Activated T-cell treated with anti-CD3 and anti-CD28 coated beads, Interleukin-2, amount 50 U/mL, for 72 hours (primary cell): ENCODE data around the gene OTOGL. TPM values are rescaled to one million over a fixed set of nuclear protein-coding genes. Genes with fewer than 3 reads are reported as not detected.
"Not testable (repeated sequence)": the region's sequence is repeated elsewhere in the genome, so short reads cannot be mapped to it uniquely, and the experiment has no call there.

Experiments used
- ATAC-seq, 2 donors: fragments of 150-1000 bp; cut with Tn5 transposase; replicated peaks in 1 of 2; 2 replicates each; pipeline ENCODE4 v1.10.0; 2021; ENCODE audit warnings: moderate library complexity in 2 of 2, mild to moderate bottlenecking in 1 of 2
- DNase-seq, 2 donors: peaks; one replicate each; pipeline ENCODE4 v3.0.0; 2021 to 2022; ENCODE audit warnings: mixed read lengths in 1 of 2
- H3K27ac Mint-ChIP-seq: one replicate; pipeline ENCODE4 v1.8.0; 2022; ENCODE audit warnings: mild to moderate bottlenecking, moderate library complexity, mixed read lengths
- H3K27me3 Mint-ChIP-seq: one replicate; pipeline ENCODE4 v1.8.0; 2022; ENCODE audit warnings: low read depth, mixed read lengths
- H3K36me3 Mint-ChIP-seq, 2 donors: one replicate each; pipeline ENCODE4 v1.8.0; 2022; ENCODE audit warnings: mixed read lengths in 2 of 2, mild to moderate bottlenecking in 1 of 2; ENCODE audit not compliant: insufficient read depth in 2 of 2
- H3K4me1 Mint-ChIP-seq: one replicate; pipeline ENCODE4 v1.8.0; 2022; ENCODE audit warnings: low read depth, mixed read lengths
- H3K4me3 Mint-ChIP-seq, 2 donors: one replicate each; pipeline ENCODE4 v1.8.0; 2022; ENCODE audit warnings: mild to moderate bottlenecking in 2 of 2, mixed read lengths in 2 of 2, moderate library complexity in 2 of 2
- H3K9me3 Mint-ChIP-seq, 2 donors: one replicate each; pipeline ENCODE4 v1.8.0; 2022; ENCODE audit warnings: mixed read lengths in 2 of 2
- total RNA-seq, 2 donors: library from RNA; stranded (reverse); gene quantifications; one replicate each; pipeline ENCODE4 v1.2.3, GENCODE V29; 2022

The OTOGL gene, protein sequence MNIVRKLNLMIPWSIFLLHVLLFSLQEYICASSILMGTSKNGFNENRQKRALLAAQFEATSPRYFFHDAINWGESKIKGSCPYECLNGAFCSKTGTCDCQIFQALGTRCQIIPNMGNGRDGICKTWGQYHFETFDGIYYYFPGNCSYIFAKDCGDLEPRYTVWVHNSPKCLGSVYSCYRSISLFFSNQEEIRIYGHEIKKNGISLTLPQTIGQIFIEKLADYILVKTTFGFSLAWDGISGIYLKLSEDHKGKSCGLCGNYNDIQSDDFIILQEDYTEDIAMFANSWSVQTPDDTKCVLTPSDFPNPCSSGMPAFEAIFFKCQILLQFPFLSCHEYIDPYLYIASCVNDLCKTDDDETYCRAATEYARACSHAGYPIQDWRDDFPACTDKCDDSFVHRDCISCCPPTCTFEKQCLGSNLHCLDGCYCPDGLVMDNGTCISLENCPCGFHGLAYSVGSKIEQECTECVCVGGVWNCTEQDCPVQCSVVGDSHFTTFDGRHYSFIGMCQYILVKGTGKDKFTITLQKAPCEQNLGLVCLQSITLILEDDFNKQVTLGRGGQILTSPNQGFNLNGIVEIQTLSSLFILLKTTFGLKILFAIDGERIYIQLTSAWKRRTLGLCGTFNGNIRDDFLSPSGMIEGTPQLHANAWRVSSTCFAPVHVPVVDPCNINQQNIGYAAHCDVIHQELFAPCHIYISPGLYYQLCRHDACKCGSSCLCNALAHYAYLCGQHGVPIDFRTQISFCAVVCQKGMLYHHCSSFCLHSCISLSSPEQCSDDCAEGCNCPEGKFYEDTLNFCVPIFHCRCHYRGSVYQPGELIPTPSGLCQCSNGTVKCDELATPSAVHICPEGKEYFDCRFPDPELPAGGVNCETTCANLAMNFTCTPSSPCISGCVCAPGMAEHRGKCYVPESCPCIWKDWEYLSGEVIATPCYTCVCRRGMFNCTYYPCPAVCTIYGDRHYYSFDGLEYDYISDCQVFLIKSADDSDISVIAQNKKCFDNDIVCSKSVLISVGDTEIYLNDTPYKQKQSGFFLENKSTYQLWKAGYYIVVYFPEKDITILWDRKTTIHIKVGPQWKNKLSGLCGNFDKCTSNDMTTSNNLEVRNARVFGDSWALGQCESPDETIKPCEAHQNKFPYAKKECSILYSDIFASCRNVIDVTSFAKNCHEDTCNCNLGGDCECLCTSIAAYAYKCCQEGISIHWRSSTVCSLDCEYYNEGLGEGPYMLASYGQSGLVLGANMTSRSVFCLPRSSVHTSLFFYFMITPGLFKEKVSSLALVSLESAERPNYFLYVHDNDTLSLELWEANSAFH (N-terminal part only)
- total RNA-seq, result not detected

DNA sequence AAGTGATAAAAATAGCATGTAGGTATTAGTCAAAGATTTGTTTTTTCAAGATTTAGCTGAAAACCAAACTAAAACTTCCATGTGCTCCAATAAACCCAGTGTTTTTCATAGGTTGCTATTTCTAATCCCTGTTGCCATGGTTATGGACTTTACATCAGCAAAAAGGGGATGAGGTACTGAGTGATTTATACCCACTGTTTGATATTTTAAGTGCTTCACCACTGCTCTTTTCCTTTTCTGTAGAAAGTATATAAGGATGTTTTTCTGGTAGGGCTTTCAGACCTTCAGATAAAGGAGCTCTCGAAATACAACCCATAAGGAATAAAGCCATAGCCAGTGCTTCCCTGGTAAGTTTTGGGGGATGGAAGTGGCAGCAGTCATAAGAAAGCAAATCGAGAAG is at the start of gene OTOGL:
OTOGL (plus strand) TSS at position 279 of the 400 bp plus-strand sequence. CDS start 109,895 bp downstream, outside the sequence.
- DNase-seq (no peak), ATAC-seq (no peak)
- H3K9me3 Mint-ChIP-seq, result peaks cover 0 to 2% of the 10 kb centered on the region in 2 donors
- no peak within 1 kb of the TSS for H3K4me3 Mint-ChIP-seq
- H3K4me1 Mint-ChIP-seq, result no peaks in the 10 kb centered on the region
- no peaks in the 10 kb centered on the region for H3K36me3 Mint-ChIP-seq
- H3K27ac Mint-ChIP-seq, result no peak within 1 kb of the TSS
- no peaks in the 10 kb centered on the region for H3K27me3 Mint-ChIP-seq

DNA sequence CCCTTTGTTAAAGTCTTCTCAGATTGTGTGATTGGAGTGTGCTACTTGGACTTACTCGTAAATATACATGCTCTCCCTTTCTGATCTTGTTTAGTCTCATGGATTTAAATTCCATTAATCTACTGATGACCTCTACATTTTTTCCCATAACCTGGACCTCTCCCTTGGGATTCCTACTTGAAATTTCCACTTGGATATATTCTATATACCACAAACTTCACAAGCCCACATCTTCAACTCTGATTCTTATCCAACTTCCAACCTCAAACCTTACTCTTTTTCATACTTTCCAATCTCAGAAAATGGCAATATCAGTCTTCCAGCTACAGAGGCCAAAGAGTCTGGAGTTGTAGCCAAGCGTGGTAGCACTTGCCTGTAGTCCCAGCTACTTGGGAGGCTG is 49.1 kb upstream of the OTOGL start:
- Mint-ChIP-seq H3K27me3 (peaks cover 6% of the 10 kb centered on the region), H3K36me3 (no peaks in the 10 kb centered on the region), H3K4me3 (no peak overlapping the region), H3K4me1 (no peaks in the 10 kb centered on the region), H3K27ac (no peak overlapping the region), H3K9me3 (no peaks in the 10 kb centered on the region)
- no peak for DNase-seq
- no peak for ATAC-seq

DNA sequence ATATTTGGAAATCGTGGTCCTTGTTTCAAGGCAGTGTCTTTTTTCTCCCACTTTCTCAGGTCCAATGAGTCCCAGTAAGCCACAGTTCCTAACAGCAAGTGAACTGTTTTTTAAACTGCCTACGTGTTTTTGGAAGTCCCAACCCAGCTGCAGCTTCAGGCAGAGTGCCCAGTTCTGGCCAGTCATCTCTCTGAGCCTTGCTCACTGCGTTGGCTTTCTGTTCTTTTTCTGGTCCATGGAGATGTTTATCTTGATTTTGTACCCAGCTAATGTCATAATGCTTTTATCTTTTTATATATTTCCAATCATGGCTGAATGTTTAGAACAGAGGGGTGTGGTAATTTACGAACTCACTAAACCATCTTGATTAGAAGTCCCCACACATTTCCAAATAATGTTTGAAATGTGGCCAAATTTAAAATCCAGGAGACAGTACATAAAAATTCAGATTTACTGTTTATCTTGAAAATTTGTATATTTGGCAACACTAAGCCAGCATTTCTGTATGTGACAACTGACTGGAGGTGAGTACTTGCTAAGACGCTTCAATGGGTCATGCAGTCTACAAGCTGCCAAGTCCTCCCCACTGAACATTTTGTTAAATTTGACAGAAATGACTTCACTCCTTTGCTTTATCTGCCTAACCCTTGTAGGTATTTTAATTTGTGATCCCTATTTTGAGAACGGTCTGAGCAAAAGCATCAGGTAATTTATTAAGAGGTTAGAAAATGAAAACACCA is 46.1 kb upstream of the OTOGL start:
- Mint-ChIP-seq H3K9me3 (no peaks in the 10 kb centered on the region), H3K27ac (no peak overlapping the region), H3K36me3 (no peaks in the 10 kb centered on the region), H3K4me1 (no peaks in the 10 kb centered on the region), H3K27me3 (peaks cover 5% of the 10 kb centered on the region), H3K4me3 (no peak overlapping the region)
- no peak for ATAC-seq
- no peak for DNase-seq

DNA sequence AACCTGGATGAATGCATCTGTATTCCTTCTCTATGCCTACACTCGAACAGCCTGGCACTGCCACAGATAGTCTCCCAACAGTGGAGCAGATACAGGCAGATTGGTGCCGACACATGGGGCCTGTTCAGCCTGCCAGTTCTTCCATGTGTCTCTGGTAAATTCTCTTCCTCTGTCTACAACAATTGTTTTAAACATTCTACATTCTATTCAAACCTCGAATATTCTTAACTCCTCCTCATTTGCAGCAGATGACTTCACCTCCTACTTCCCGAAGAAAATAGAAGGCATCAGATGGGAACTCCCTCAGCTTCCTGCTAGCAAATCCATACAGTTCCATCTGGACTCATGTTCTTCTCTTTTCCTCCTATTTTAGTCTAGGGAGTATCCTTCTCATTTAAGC is 43.1 kb upstream of the OTOGL start:
- Mint-ChIP-seq H3K36me3 (no peaks in the 10 kb centered on the region), H3K4me1 (no peaks in the 10 kb centered on the region), H3K27me3 (no peaks in the 10 kb centered on the region), H3K27ac (no peak overlapping the region), H3K4me3 (no peak overlapping the region), H3K9me3 (no peaks in the 10 kb centered on the region)
- no peak for DNase-seq
- no peak for ATAC-seq

DNA sequence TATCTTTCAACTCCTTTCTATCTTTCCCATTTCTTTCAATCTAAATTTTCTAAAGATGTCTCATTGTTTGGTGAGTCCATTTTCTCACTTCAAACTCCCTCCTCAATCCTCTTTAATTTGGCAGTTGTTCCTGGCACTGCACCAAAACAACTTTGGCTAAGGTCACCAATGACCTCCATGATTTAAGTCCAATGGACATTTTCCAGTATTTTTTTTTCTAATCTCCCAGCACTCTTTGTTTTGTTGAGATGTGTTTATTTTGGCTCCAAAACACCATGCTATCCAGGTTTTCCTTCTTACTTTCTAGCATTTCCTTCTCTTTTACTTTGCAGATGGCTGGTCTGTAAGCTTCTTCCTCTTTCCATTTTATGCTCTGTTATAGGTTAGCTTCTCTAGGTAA is 42.5 kb upstream of the OTOGL start:
- Mint-ChIP-seq H3K9me3 (no peaks in the 10 kb centered on the region), H3K27me3 (no peaks in the 10 kb centered on the region), H3K27ac (no peak overlapping the region), H3K4me3 (no peak overlapping the region), H3K36me3 (no peaks in the 10 kb centered on the region), H3K4me1 (no peaks in the 10 kb centered on the region)
- DNase-seq, result no peak
- no peak for ATAC-seq

DNA sequence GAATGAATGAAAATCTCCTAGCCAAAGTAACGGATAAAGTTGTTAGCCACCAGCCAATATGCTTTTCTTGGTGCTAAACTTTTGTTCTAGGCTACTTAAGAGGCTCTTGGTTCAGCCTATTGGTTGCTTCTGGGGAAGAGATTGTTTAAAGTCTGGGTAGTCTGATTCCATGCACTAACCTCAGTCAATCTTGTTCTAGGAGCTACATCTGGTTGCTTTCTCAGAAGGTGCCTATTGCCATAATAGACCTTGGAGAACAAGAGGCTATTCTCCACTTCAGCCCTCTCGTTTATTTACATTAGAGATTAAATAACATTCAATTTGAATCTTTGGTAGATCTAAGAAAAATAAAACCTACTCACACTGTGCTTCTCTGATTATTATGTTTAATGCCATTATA is 40.8 kb upstream of the OTOGL start:
- no peaks in the 10 kb centered on the region for H3K9me3 Mint-ChIP-seq
- DNase-seq (no peak), ATAC-seq (no peak)
- H3K36me3 Mint-ChIP-seq, result no peaks in the 10 kb centered on the region
- H3K27ac Mint-ChIP-seq, result no peak overlapping the region
- no peaks in the 10 kb centered on the region for H3K4me1 Mint-ChIP-seq
- no peaks in the 10 kb centered on the region for H3K27me3 Mint-ChIP-seq
- H3K4me3 Mint-ChIP-seq, result no peak overlapping the region

DNA sequence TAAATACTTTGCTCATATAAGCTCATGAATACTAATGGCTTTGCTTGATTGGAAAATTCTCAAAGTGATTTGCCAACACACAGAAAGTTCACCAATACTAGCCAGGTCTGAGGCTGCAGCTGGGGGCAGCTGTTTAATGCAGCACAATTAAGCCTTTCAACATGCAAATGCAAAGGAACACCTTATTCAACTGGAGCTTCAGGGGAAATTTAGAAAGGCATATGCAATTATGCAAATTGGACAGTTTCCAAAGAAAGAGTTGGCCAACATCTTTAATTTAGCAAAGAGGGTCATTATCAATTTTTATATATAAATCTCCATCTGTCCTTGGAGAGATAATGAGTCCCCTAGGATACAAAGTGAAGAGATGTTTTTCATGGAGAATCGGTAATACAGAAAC is 40.2 kb upstream of the OTOGL start:
- DNase-seq (no peak), ATAC-seq (no peak)
- H3K4me1 Mint-ChIP-seq, result no peaks in the 10 kb centered on the region
- no peaks in the 10 kb centered on the region for H3K27me3 Mint-ChIP-seq
- H3K27ac Mint-ChIP-seq, result no peak overlapping the region
- no peak overlapping the region for H3K4me3 Mint-ChIP-seq
- H3K36me3 Mint-ChIP-seq, result no peaks in the 10 kb centered on the region
- no peaks in the 10 kb centered on the region for H3K9me3 Mint-ChIP-seq

DNA sequence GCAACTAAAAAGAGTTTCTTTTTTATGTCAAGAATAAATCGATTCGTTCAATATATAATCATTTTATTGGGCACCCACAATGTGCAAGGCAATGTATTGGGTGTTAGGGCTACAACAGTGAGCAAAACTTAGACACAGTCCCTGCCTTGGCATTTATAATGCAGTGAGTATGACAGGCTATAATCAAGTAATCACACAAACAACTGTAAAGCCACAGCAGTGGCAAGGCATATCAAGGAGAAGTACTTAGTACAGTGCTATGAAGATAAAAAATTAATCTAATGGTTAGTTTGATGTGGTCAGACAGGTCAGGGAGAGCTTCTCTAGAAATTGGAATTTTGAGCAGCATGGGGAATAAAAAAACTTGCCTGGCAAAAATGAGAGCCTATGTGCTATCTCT is 39.5 kb upstream of the OTOGL start:
- no peak for ATAC-seq
- H3K27me3 Mint-ChIP-seq, result no peaks in the 10 kb centered on the region
- no peaks in the 10 kb centered on the region for H3K9me3 Mint-ChIP-seq

DNA sequence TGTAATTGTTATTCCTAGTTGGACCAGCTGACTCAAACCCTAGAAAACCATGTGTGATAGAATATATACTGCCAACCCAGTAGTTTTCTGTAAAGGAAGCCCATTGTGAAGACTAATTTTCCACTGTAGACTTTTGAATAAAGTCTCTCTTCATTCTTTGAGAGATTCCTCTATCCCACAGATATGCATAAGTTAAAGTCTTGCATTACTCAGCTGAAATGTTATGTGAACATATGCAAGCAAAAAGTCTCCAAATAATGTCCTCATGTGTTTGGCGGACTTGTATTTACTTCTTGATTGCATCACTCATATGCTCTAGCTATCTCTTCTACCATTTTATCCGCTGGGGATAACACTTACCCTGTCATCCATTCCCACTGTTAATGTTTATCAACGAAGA is 35.1 kb upstream of the OTOGL start:
- Mint-ChIP-seq H3K4me1 (no peaks in the 10 kb centered on the region), H3K36me3 (no peaks in the 10 kb centered on the region), H3K27me3 (no peaks in the 10 kb centered on the region), H3K27ac (no peak overlapping the region), H3K9me3 (no peaks in the 10 kb centered on the region), H3K4me3 (no peak overlapping the region)
- ATAC-seq, result no peak
- DNase-seq, result no peak

More for the DNA sequence above, 39.5 kb upstream of the OTOGL start:
- H3K4me1 Mint-ChIP-seq, result no peaks in the 10 kb centered on the region
- H3K4me3 Mint-ChIP-seq, result no peak overlapping the region
- no peak for DNase-seq
- H3K27ac Mint-ChIP-seq, result no peak overlapping the region
- H3K36me3 Mint-ChIP-seq, result no peaks in the 10 kb centered on the region

DNA sequence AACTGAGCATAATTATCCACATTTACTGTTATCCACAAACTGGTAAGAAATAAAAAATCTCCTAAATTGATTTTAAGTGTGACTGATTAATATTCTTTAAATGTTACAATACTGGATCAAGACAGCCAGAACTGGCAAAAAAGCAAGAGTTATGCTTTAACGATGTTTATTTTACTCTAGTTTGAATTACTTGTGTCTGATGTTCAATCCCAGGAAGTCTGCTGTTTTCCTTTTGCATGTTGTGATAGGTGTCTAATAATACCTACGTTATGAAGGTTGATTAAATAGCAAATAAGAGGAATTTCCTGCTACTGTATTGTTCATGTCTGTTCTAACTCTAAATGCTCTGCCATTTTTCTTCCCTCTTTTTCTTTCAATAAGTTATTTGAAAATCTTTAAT is 34.4 kb upstream of the OTOGL start:
- Mint-ChIP-seq H3K36me3 (no peaks in the 10 kb centered on the region), H3K9me3 (no peaks in the 10 kb centered on the region), H3K27me3 (no peaks in the 10 kb centered on the region), H3K4me3 (no peak overlapping the region), H3K27ac (no peak overlapping the region), H3K4me1 (no peaks in the 10 kb centered on the region)
- DNase-seq (no peak), ATAC-seq (no peak)

DNA sequence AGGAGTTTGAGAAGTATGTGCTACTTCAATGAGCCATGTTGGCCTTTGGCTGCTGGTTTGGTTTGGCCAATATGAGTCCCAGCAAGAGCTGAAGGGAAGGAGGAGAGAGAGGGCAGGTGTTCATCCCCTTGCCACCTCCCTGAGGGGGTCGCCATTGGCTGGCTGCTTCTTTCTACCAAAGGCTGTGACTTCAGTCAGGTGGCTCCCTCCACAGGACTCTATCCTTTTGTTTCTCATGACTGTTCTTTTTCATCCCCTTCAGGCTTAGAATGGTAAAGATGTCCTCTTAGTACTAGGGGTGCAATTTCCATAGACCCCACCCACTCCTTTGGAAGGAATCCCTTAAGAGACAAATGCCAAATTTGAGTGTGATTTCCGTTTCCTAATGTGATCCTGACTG is 31.2 kb upstream of the OTOGL start:
- H3K27me3 Mint-ChIP-seq, result no peaks in the 10 kb centered on the region
- DNase-seq (peak in 1 of 2 donors; percentile 1), ATAC-seq (no peak)
- peaks cover 0 to 4% of the 10 kb centered on the region in 2 donors for H3K9me3 Mint-ChIP-seq
- no peak overlapping the region for H3K27ac Mint-ChIP-seq
- no peaks in the 10 kb centered on the region for H3K4me1 Mint-ChIP-seq
- H3K4me3 Mint-ChIP-seq, result no peak overlapping the region
- H3K36me3 Mint-ChIP-seq, result peaks cover 0 to 5% of the 10 kb centered on the region in 2 donors

DNA sequence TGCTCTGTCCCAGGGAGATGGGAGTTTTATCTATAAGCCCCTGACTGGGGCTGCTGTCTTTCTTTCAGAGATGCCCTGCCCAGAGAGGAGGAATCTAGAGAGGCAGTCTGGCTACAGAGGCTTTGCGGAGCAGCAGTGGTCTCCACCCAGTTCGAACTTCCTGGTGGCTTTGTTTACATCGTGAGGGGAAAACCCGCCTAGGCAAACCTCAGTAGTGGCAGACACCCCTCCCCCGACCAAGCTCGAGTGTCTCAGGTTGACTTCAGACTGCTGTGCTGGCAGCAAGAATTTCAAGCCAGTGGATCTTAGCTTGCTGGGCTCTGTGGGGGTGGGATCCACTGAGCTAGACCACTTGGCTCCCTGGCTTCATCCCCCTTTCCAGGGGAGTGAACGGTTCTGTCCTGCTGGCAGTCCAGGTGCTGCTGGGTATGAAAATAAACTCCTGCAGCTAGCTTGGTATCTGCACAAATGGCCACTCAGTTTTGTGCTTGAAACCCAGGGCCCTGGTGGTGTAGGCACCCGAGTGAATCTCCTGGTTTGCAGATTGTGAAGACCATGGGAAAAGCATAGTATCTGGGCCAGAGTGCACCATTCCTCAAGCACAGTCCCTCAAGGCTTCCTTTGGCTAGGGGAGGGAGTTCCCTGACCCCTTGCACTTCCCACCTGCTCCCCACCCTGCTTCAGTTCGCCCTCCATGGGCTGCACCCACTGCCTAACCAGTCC is 15.3 kb upstream of the OTOGL start:
- ATAC-seq (peak; percentile 83 to 89), DNase-seq (peak; percentile 52 to 56)
- not testable (repeated sequence) for H3K27me3 Mint-ChIP-seq
- Mint-ChIP-seq H3K27ac (peak overlapping the region; percentile 20), H3K4me1 (peaks cover 12% of the 10 kb centered on the region), H3K4me3 (peak overlapping the region; percentile 31 to 38), H3K9me3 (peaks cover 15 to 17% of the 10 kb centered on the region in 2 donors), H3K36me3 (peaks cover 14 to 18% of the 10 kb centered on the region in 2 donors)
